RCC 7860 (cell line): ENCODE data around the gene DCLRE1C.
"Not testable (repeated sequence)": the region's sequence is repeated elsewhere in the genome, so short reads cannot be mapped to it uniquely, and the experiment has no call there.

Source experiments
- DNase-seq: peaks from one replicate; pipeline ENCODE4 v3.0.0-alpha.2; 2015; ENCODE audit warnings: low spot score
- FAIRE-seq: peaks from 2 replicates; lab custom pipeline; 2012; peaks lifted over from hg19 to GRCh38; lab: Jason Lieb, UNC

The DCLRE1C gene

GRCh38 chr10:14954001-14954770 lies at the start of gene DCLRE1C:
Gene DCLRE1C, minus strand, starts transcription at chr10:14954096. Its CDS starts 86 bp downstream, at chr10:14954010.
- peak; percentile 72 for FAIRE-seq

GRCh38 chr10:14995964-14996565 lies 42.2 kb upstream of the DCLRE1C start:
- DNase-seq (no peak), FAIRE-seq (no peak)

More at GRCh38 chr10:14954001-14954770, at the start of gene DCLRE1C:
- DNase-seq = peak; percentile 71

- FAIRE-seq, DNase-seq: not testable (repeated sequence)
Observed at GRCh38 chr10:14993500-14994455, 39.9 kb upstream of the DCLRE1C start.

GRCh38 chr10:14992336-14992735 lies 38.4 kb upstream of the DCLRE1C start:
- not testable (repeated sequence) for FAIRE-seq, DNase-seq

- FAIRE-seq = not testable (repeated sequence)
- peak; percentile 47 for DNase-seq
Observed at GRCh38 chr10:14991035-14991749, 37.3 kb upstream of the DCLRE1C start.

GRCh38 chr10:14989552-14989951 lies 35.7 kb upstream of the DCLRE1C start:
- not testable (repeated sequence) for DNase-seq, FAIRE-seq

- DNase-seq = no peak
- no peak for FAIRE-seq
Observed at GRCh38 chr10:14982744-14983143, 28.8 kb upstream of the DCLRE1C start.

- FAIRE-seq (no peak), DNase-seq (no peak)
Observed at GRCh38 chr10:14975672-14976273, 21.9 kb upstream of the DCLRE1C start.

- FAIRE-seq = peak; percentile 59
Observed at GRCh38 chr10:14974153-14974998, 20.5 kb upstream of the DCLRE1C start.

GRCh38 chr10:14971867-14972448 lies 18.1 kb upstream of the DCLRE1C start:
- FAIRE-seq = no peak
- DNase-seq = no peak

More at GRCh38 chr10:14974153-14974998, 20.5 kb upstream of the DCLRE1C start:
- DNase-seq = not testable (repeated sequence)

- DNase-seq (no peak), FAIRE-seq (peak; percentile 10)
Observed at GRCh38 chr10:14967897-14968296, 14.0 kb upstream of the DCLRE1C start.

GRCh38 chr10:14959221-14960057 lies 5.5 kb upstream of the DCLRE1C start, which contains the start of gene MEIG1:
Gene MEIG1, plus strand, starts transcription at chr10:14959388. Its CDS starts 7,081 bp downstream, at chr10:14966469.
- peak; percentile 42 for FAIRE-seq
- peak; percentile 90 for DNase-seq

- DNase-seq (no peak), FAIRE-seq (no peak)
Observed at GRCh38 chr10:14958872-14959220, 5.0 kb upstream of the DCLRE1C start.

GRCh38 chr10:14954934-14955333 lies 1.0 kb upstream of the DCLRE1C start:
- FAIRE-seq = no peak
- no peak for DNase-seq

GRCh38 chr10:14953424-14954000 lies 384 bp downstream of the DCLRE1C start:
- FAIRE-seq (no peak), DNase-seq (peak; percentile 33)

GRCh38 chr10:14952851-14953423 lies 959 bp downstream of the DCLRE1C start:
- no peak for FAIRE-seq
- no peak for DNase-seq

- FAIRE-seq = no peak
Observed at GRCh38 chr10:14949291-14949690, 4.6 kb downstream of the DCLRE1C start.

More at GRCh38 chr10:14949291-14949690, 4.6 kb downstream of the DCLRE1C start:
- no peak for DNase-seq
